MM.1S (cell line): ENCODE results near the gene ZNF540.

ENCODE experiments used
- DNase-seq: peaks from one replicate; pipeline ENCODE4 v3.0.0-alpha.2; 2015
- H2AFZ ChIP-seq: fragments of 300-600 bp; sonication (generic); 2 replicates; pipeline ENCODE4 v1.6.0; 2016; ENCODE audit warnings: antibody characterized with exemption, low read length
- H3F3A ChIP-seq: fragments of 300-600 bp; sonication (generic); 2 replicates; pipeline ENCODE4 v1.6.1; 2016; ENCODE audit warnings: mild to moderate bottlenecking, antibody characterized with exemption, low read length, moderate library complexity, mixed read lengths; ENCODE audit not compliant: insufficient read depth
- H3K27ac ChIP-seq: fragments of 300-600 bp; sonication (generic); 2 replicates; pipeline ENCODE4 v1.5.1; 2016; ENCODE audit warnings: mild to moderate bottlenecking, low read length
- H3K27me3 ChIP-seq: fragments of 300-600 bp; sonication (generic); replicated peaks from 2 replicates; pipeline ENCODE4 v1.6.0; 2016; ENCODE audit warnings: low read length; ENCODE audit not compliant: insufficient read depth
- H3K36me3 ChIP-seq: fragments of 300-600 bp; sonication (generic); replicated peaks from 2 replicates; pipeline ENCODE4 v1.6.1; 2016; ENCODE audit warnings: mild to moderate bottlenecking, low read length, mixed read lengths; ENCODE audit not compliant: insufficient read depth
- H3K4me1 ChIP-seq: fragments of 300-600 bp; sonication (generic); 2 replicates; pipeline ENCODE4 v1.6.1; 2016; ENCODE audit warnings: low read length, mixed read lengths
- H3K4me2 ChIP-seq: fragments of 300-600 bp; sonication (generic); 2 replicates; pipeline ENCODE4 v1.6.0; 2016; ENCODE audit warnings: low read depth, low read length
- H3K4me3 ChIP-seq: fragments of 300-600 bp; sonication (generic); 2 replicates; pipeline ENCODE4 v1.5.1; 2016; ENCODE audit warnings: low read length, mixed read lengths
- H3K79me2 ChIP-seq: fragments of 300-600 bp; sonication (generic); 2 replicates; pipeline ENCODE4 v1.6.1; 2016; ENCODE audit warnings: mixed run types, low read length, mixed read lengths
- H3K9ac ChIP-seq: fragments of 300-600 bp; sonication (generic); 2 replicates; pipeline ENCODE4 v1.6.1; 2016; ENCODE audit warnings: low read length, mixed read lengths
- H3K9me2 ChIP-seq: fragments of 300-600 bp; sonication (generic); replicated peaks from 2 replicates; pipeline ENCODE4 v1.6.1; 2016; ENCODE audit warnings: mild to moderate bottlenecking, low read length, mixed read lengths; ENCODE audit not compliant: insufficient read depth
- H3K9me3 ChIP-seq: fragments of 300-600 bp; sonication (generic); replicated peaks from 2 replicates; pipeline ENCODE4 v1.6.1; 2016; ENCODE audit warnings: mild to moderate bottlenecking, low read length, mixed read lengths; ENCODE audit not compliant: insufficient read depth
- H4K20me1 ChIP-seq: fragments of 300-600 bp; sonication (generic); 2 replicates; pipeline ENCODE4 v1.6.1; 2016; ENCODE audit warnings: mild to moderate bottlenecking, low read length, moderate library complexity, mixed read lengths; ENCODE audit not compliant: insufficient read depth
- CTCF ChIP-seq: fragments of 300-600 bp; sonication (generic); IDR thresholded peaks from 2 replicates; pipeline ENCODE4 v1.5.1; 2016; ENCODE audit warnings: antibody characterized with exemption, low read length, mixed read lengths
- EZH2 ChIP-seq: fragments of 300-600 bp; sonication (generic); optimal IDR thresholded peaks from 2 replicates; pipeline ENCODE3; 2017; ENCODE audit warnings: low read depth, mild to moderate bottlenecking, antibody characterized with exemption, low read length, mixed read lengths
- EZH2phosphoT487 ChIP-seq: fragments of 300-600 bp; sonication (generic); IDR thresholded peaks from 2 replicates; pipeline ENCODE4 v1.6.1; 2018; ENCODE audit warnings: antibody characterized with exemption, low read length

The ZNF540 gene

GRCh38 chr19:37654118-37654517, 59.4 kb downstream of the ZNF540 start:
- no peaks in the 10 kb centered on the region for H3F3A ChIP-seq
- no peaks in the 10 kb centered on the region for H3K9me3 ChIP-seq
- H4K20me1 ChIP-seq: no peaks in the 10 kb centered on the region
- no peak overlapping the region for H3K4me2 ChIP-seq
- H2AFZ ChIP-seq: no peak overlapping the region
- H3K4me3 ChIP-seq: no peak overlapping the region
- H3K9me2 ChIP-seq: no peaks in the 10 kb centered on the region
- TF ChIP-seq EZH2 (no peak), CTCF (no peak), EZH2phosphoT487 (no peak)
- H3K79me2 ChIP-seq: no peaks in the 10 kb centered on the region
- H3K27me3 ChIP-seq: no peaks in the 10 kb centered on the region
- no peaks in the 10 kb centered on the region for H3K36me3 ChIP-seq
- no peak overlapping the region for H3K27ac ChIP-seq
- H3K4me1 ChIP-seq: no peaks in the 10 kb centered on the region
- no peak overlapping the region for H3K9ac ChIP-seq
- DNase-seq: no peak

DNA sequence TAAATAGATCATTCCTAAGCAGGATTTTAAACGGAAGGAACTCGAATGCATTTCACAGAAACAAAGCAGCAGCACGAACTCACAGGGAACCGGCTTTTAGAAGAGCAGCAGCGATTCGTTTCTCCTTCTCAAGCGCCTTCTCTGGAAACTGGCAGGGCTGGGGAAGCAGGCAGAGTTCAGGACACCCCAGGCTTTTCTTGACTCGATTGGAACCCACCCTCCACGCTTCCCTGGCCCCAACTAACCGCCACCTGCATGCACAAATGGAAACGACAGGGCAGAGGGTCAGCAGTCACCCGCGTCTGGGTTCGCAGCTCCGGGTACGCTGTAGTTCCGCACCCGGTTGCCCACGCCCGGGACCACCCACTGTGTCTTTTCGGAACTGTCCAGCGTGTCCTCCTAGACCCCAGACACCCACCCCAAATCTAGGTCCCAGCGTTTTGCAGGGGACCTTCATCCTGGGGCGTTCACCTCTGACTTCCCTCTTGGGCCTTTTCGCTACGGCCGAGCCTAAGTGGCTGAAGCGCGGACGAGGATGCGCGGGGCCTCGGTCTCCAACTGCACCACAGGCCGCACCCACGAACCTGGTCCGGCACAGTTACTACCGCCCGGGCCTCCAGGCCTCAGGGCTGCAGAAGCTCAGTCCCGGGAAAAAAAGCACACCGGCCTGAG, 60.1 kb downstream of the ZNF540 start:
- Histone ChIP-seq H3K9ac (no peak overlapping the region), H3K4me2 (no peak overlapping the region), H3F3A (no peaks in the 10 kb centered on the region), H3K27me3 (no peaks in the 10 kb centered on the region), H2AFZ (no peak overlapping the region), H3K79me2 (no peaks in the 10 kb centered on the region), H3K4me1 (no peaks in the 10 kb centered on the region), H3K36me3 (no peaks in the 10 kb centered on the region), H3K4me3 (no peak overlapping the region), H3K9me2 (no peaks in the 10 kb centered on the region), H3K9me3 (no peaks in the 10 kb centered on the region), H4K20me1 (no peaks in the 10 kb centered on the region), H3K27ac (no peak overlapping the region)
- TF ChIP-seq EZH2 (no peak), EZH2phosphoT487 (no peak), CTCF (no peak)
- no peak for DNase-seq

- Histone ChIP-seq H3K79me2 (no peaks in the 10 kb centered on the region), H3K4me3 (no peak within 1 kb of the TSS), H3K9me3 (no peaks in the 10 kb centered on the region), H3K27ac (no peak within 1 kb of the TSS), H3K36me3 (no peaks in the 10 kb centered on the region), H2AFZ (no peak within 1 kb of the TSS), H4K20me1 (no peaks in the 10 kb centered on the region), H3K27me3 (no peaks in the 10 kb centered on the region), H3K4me1 (no peaks in the 10 kb centered on the region), H3F3A (no peaks in the 10 kb centered on the region), H3K4me2 (no peak within 1 kb of the TSS), H3K9ac (no peak within 1 kb of the TSS), H3K9me2 (no peaks in the 10 kb centered on the region)
- DNase-seq: no peak
- no peak for TF ChIP-seq EZH2phosphoT487
- no peak for TF ChIP-seq EZH2
- no peak for TF ChIP-seq CTCF
Observed at GRCh38 chr19:37655301-37655688, 60.6 kb downstream of the ZNF540 start, which contains the start of gene ZFP30. Gene ZFP30 (minus strand): TSS chr19:37655465. CDS start chr19:37647822, 7,643 bp downstream.
